ENCODE measurements around the gene E2F6. TPM values are rescaled to one million over a fixed set of nuclear protein-coding genes. Genes with fewer than 3 reads are reported as not detected.

E2F6 gene
- polyA plus RNA-seq, 1 donor from 2014 or later, result 39.1 TPM

- no peak overlapping the region for H2AFZ ChIP-seq (ENCODE audit: low read depth, low read length)
- H4K20me1 ChIP-seq (ENCODE audit: insufficient read depth), result no peaks in the 10 kb centered on the region
- H3K4me3 ChIP-seq (ENCODE audit: low read length), result no peak overlapping the region
- H3K9me2 ChIP-seq (ENCODE audit: insufficient read depth, low read length), result no peaks in the 10 kb centered on the region
- no peak overlapping the region for H3K9ac ChIP-seq (ENCODE audit: low read length)
- H3K27ac ChIP-seq (ENCODE audit: low read length), result no peak overlapping the region
- no peaks in the 10 kb centered on the region for H3K9me3 ChIP-seq (ENCODE audit: low read length)
- no peak for TF ChIP-seq POLR2AphosphoS5 (IDR thresholded peaks at IDR 0.05)
- no peak for TF ChIP-seq MXI1 (conservative IDR thresholded peaks at IDR 0.05; ENCODE audit: poor library complexity, severe bottlenecking)
- no peaks in the 10 kb centered on the region for H3K36me3 ChIP-seq (ENCODE audit: insufficient read depth, low read length)
- no peaks in the 10 kb centered on the region for H3K27me3 ChIP-seq (ENCODE audit: insufficient read depth, low read depth, low read length)
- no peak overlapping the region for H3K4me2 ChIP-seq (ENCODE audit: low read length)
- no peaks in the 10 kb centered on the region for H3F3A ChIP-seq (ENCODE audit: insufficient read depth, low read length, poor library complexity, severe bottlenecking)
- peaks cover 58% of the 10 kb centered on the region for H3K79me2 ChIP-seq (replicated peaks; ENCODE audit: insufficient read depth, low read length)
Observed at GRCh38 chr2:11488809-11489208, 22.8 kb upstream of the E2F6 start.

- Histone ChIP-seq H2AFZ (ENCODE audit: low read depth, low read length) (peak overlapping the region; percentile 73), H3K9me3 (ENCODE audit: low read length) (no peaks in the 10 kb centered on the region), H3K36me3 (ENCODE audit: insufficient read depth, low read length) (no peaks in the 10 kb centered on the region), H3K4me3 (ENCODE audit: low read length) (peak overlapping the region; percentile 88), H3K27ac (ENCODE audit: low read length) (peak overlapping the region; percentile 80), H3K27me3 (ENCODE audit: insufficient read depth, low read depth, low read length) (no peaks in the 10 kb centered on the region), H3F3A (ENCODE audit: insufficient read depth, low read length, poor library complexity, severe bottlenecking) (no peaks in the 10 kb centered on the region), H3K4me2 (ENCODE audit: low read length) (peak overlapping the region; percentile 73), H3K9me2 (ENCODE audit: insufficient read depth, low read length) (no peaks in the 10 kb centered on the region), H3K9ac (ENCODE audit: low read length) (peak overlapping the region; percentile 80), H4K20me1 (ENCODE audit: insufficient read depth) (no peaks in the 10 kb centered on the region), H3K79me2 (replicated peaks; ENCODE audit: insufficient read depth, low read length) (peaks cover 39% of the 10 kb centered on the region)
- TF ChIP-seq TAF1 (IDR thresholded peaks at IDR 0.05; ENCODE audit: low read depth), result no peak
- TF ChIP-seq MXI1 (conservative IDR thresholded peaks at IDR 0.05; ENCODE audit: poor library complexity, severe bottlenecking), result no peak
- no peak for TF ChIP-seq SMC3 (conservative IDR thresholded peaks at IDR 0.05; ENCODE audit: poor library complexity)
- no peak for TF ChIP-seq RAD21 (conservative IDR thresholded peaks at IDR 0.05)
- TF ChIP-seq EP300 (conservative IDR thresholded peaks at IDR 0.05; ENCODE audit: poor library complexity, severe bottlenecking), result no peak
- TF ChIP-seq REST (IDR thresholded peaks at IDR 0.05; ENCODE audit: borderline replicate concordance), result no peak
- TF ChIP-seq POLR2AphosphoS5 (IDR thresholded peaks at IDR 0.05), result no peak
- TF ChIP-seq CTCF (IDR thresholded peaks at IDR 0.05; ENCODE audit: poor library complexity, severe bottlenecking), result no peak
- TF ChIP-seq EZH2 (IDR thresholded peaks at IDR 0.05; ENCODE audit: borderline replicate concordance, insufficient read depth, low read length, poor library complexity, severe bottlenecking), result no peak
Observed at GRCh38 chr2:11483806-11484617, 18.1 kb upstream of the E2F6 start.

All from neural cell (in vitro differentiated cells).